Trophoblast cell (in vitro differentiated cells and primary cell): ENCODE measurements around the gene LIPM.

Experiments
- DNase-seq, 2 donors: peaks; one replicate each; pipeline ENCODE4 v3.0.0-alpha.2; 2016
- H2AFZ ChIP-seq: 2 replicates; pipeline ENCODE4 v1.6.1; 2013; ENCODE audit warnings: low read length, moderate library complexity, mild to moderate bottlenecking; ENCODE audit not compliant: insufficient read depth, poor library complexity
- H2AK5ac ChIP-seq: 2 replicates; pipeline ENCODE4 v1.6.1; 2013; ENCODE audit warnings: mild to moderate bottlenecking, low read length
- H2BK120ac ChIP-seq: 2 replicates; pipeline ENCODE4 v1.6.1; 2013; ENCODE audit warnings: low read length, mild to moderate bottlenecking, moderate library complexity; ENCODE audit not compliant: insufficient read depth, poor library complexity
- H2BK12ac ChIP-seq: 2 replicates; pipeline ENCODE4 v1.6.1; 2013; ENCODE audit warnings: mild to moderate bottlenecking, low read length, moderate library complexity
- H2BK5ac ChIP-seq: 2 replicates; pipeline ENCODE4 v1.6.1; 2013; ENCODE audit warnings: low read length, low read depth, moderate library complexity, mild to moderate bottlenecking; ENCODE audit not compliant: poor library complexity
- H3K14ac ChIP-seq: 2 replicates; pipeline ENCODE4 v1.6.1; 2013; ENCODE audit warnings: mild to moderate bottlenecking, low read length
- H3K18ac ChIP-seq: 2 replicates; pipeline ENCODE4 v1.6.1; 2013; ENCODE audit warnings: mild to moderate bottlenecking, low read length
- H3K23ac ChIP-seq: 2 replicates; pipeline ENCODE4 v1.6.1; 2013; ENCODE audit warnings: low read length
- H3K27ac ChIP-seq: 2 replicates; pipeline ENCODE4 v1.5.1; 2013; ENCODE audit warnings: low read depth, mild to moderate bottlenecking, inconsistent platforms, low read length, moderate library complexity
- H3K27me3 ChIP-seq: 2 replicates; pipeline ENCODE4 v1.6.1; 2013; ENCODE audit warnings: inconsistent platforms, mild to moderate bottlenecking, low read length, moderate library complexity; ENCODE audit not compliant: insufficient read depth
- H3K36me3 ChIP-seq, 2 experiments: 1 replicate in 1 of 2; 2 replicates in 1 of 2; pipeline ENCODE4 v1.6.1; 2013; ENCODE audit warnings: low read length in 2 of 2, mild to moderate bottlenecking in 2 of 2, moderate library complexity in 1 of 2; ENCODE audit not compliant: insufficient read depth in 2 of 2, control insufficient read depth in 1 of 2
- H3K4ac ChIP-seq: 2 replicates; pipeline ENCODE4 v1.6.1; 2013; ENCODE audit warnings: low read depth, mild to moderate bottlenecking, low read length, moderate library complexity
- H3K4me1 ChIP-seq, 2 experiments: 1 replicate in 1 of 2; 2 replicates in 1 of 2; pipeline ENCODE4 v1.6.1; 2013; ENCODE audit warnings: low read length in 2 of 2, mild to moderate bottlenecking in 2 of 2, moderate library complexity in 1 of 2; ENCODE audit not compliant: insufficient read depth in 2 of 2, control insufficient read depth in 1 of 2
- H3K4me2 ChIP-seq: 2 replicates; pipeline ENCODE4 v1.6.1; 2013; ENCODE audit warnings: inconsistent platforms, mild to moderate bottlenecking, low read length, moderate library complexity
- H3K4me3 ChIP-seq: 2 replicates; pipeline ENCODE4 v1.5.1; 2013; ENCODE audit warnings: mild to moderate bottlenecking, low read depth, low read length, inconsistent platforms
- H3K79me1 ChIP-seq: one replicate; pipeline ENCODE4 v1.6.1; 2013; ENCODE audit warnings: low read length
- H3K79me2 ChIP-seq: 2 replicates; pipeline ENCODE4 v1.6.1; 2013; ENCODE audit warnings: low read length, mild to moderate bottlenecking; ENCODE audit not compliant: control insufficient read depth, insufficient read depth, poor library complexity
- H3K9ac ChIP-seq: 2 replicates; pipeline ENCODE4 v1.6.1; 2013; ENCODE audit warnings: mild to moderate bottlenecking, low read length
- H3K9me3 ChIP-seq: 2 replicates; pipeline ENCODE4 v1.6.1; 2013; ENCODE audit warnings: low read depth, mild to moderate bottlenecking, control low read depth, inconsistent platforms, low read length; ENCODE audit not compliant: insufficient read depth
- H4K12ac ChIP-seq: 2 replicates; pipeline ENCODE4 v1.6.1; 2013; ENCODE audit warnings: low read depth, mild to moderate bottlenecking, low read length, moderate library complexity
- H4K8ac ChIP-seq: 2 replicates; pipeline ENCODE4 v1.6.1; 2013; ENCODE audit warnings: low read depth, mild to moderate bottlenecking, low read length, moderate library complexity
- H4K91ac ChIP-seq: one replicate; pipeline ENCODE4 v1.6.1; 2013; ENCODE audit warnings: low read depth, mild to moderate bottlenecking, low read length, moderate library complexity
- WGBS: extraction: QIAGEN DNeasy Blood & Tissue Kit; methylation state at CpG from one replicate; pipeline ENCODE4 v1.1.7; 2013; ENCODE audit warnings: missing lambda C conversion rate; ENCODE audit not compliant: insufficient read length, insufficient coverage; ENCODE audit errors: extremely low coverage; 5-methylcytosine and 5-hydroxymethylcytosine counted together

LIPM gene

GRCh38 chr10:88800152-88801125, 2.1 kb upstream of the LIPM start:
- Histone ChIP-seq H3K79me1 (no peaks in the 10 kb centered on the region), H3K79me2 (no peaks in the 10 kb centered on the region), H3K4ac (no peak overlapping the region), H3K18ac (no peak overlapping the region), H2AK5ac (no peak overlapping the region), H2AFZ (no peak overlapping the region), H3K9ac (no peak overlapping the region), H3K36me3 (no peaks in the 10 kb centered on the region), H3K4me3 (no peak overlapping the region), H3K4me2 (no peak overlapping the region), H4K12ac (no peak overlapping the region), H2BK5ac (no peak overlapping the region), H3K4me1 (no peaks in the 10 kb centered on the region), H2BK120ac (no peak overlapping the region), H3K23ac (no peak overlapping the region), H2BK12ac (no peak overlapping the region), H3K14ac (no peak overlapping the region), H3K27ac (no peak overlapping the region), H3K27me3 (no peaks in the 10 kb centered on the region), H3K9me3 (no peaks in the 10 kb centered on the region), H4K8ac (no peak overlapping the region), H4K91ac (no peak overlapping the region)
- DNase-seq = peak; percentile 69 to 87
- WGBS = no CpG with 5 or more reads among the region's 2 CpGs

- H3K9ac ChIP-seq = no peak overlapping the region
- H3K4ac ChIP-seq = no peak overlapping the region
- H3K18ac ChIP-seq = no peak overlapping the region
- H3K27me3 ChIP-seq = peaks cover 3% of the 10 kb centered on the region
- no peak overlapping the region for H2BK120ac ChIP-seq
- H3K27ac ChIP-seq = no peak overlapping the region
- DNase-seq = peak; percentile 10 to 85
- no peaks in the 10 kb centered on the region for H3K79me1 ChIP-seq
- H2AFZ ChIP-seq = no peak overlapping the region
- no peak overlapping the region for H3K4me3 ChIP-seq
- no peak overlapping the region for H3K4me2 ChIP-seq
- no peak overlapping the region for H2BK5ac ChIP-seq
- H3K9me3 ChIP-seq = no peaks in the 10 kb centered on the region
- H2AK5ac ChIP-seq = no peak overlapping the region
- no peak overlapping the region for H4K12ac ChIP-seq
- no peak overlapping the region for H4K91ac ChIP-seq
- H3K4me1 ChIP-seq = no peaks in the 10 kb centered on the region
- no peak overlapping the region for H3K14ac ChIP-seq
- H3K23ac ChIP-seq = no peak overlapping the region
- H3K36me3 ChIP-seq = no peaks in the 10 kb centered on the region
- no peaks in the 10 kb centered on the region for H3K79me2 ChIP-seq
- H2BK12ac ChIP-seq = no peak overlapping the region
- no peak overlapping the region for H4K8ac ChIP-seq
- no CpG with 5 or more reads among the region's 2 CpGs for WGBS
Measured at GRCh38 chr10:88803641-88804040, 1.1 kb downstream of the LIPM start.

- Histone ChIP-seq H2BK5ac (no peak overlapping the region), H2AFZ (no peak overlapping the region), H3K4me3 (no peak overlapping the region), H4K91ac (no peak overlapping the region), H3K4me2 (no peak overlapping the region), H3K79me1 (no peaks in the 10 kb centered on the region), H4K8ac (no peak overlapping the region), H4K12ac (no peak overlapping the region), H3K27ac (no peak overlapping the region), H2BK120ac (no peak overlapping the region), H3K18ac (no peak overlapping the region), H3K36me3 (no peaks in the 10 kb centered on the region), H3K9me3 (no peaks in the 10 kb centered on the region), H3K9ac (no peak overlapping the region), H3K23ac (no peak overlapping the region), H3K4me1 (no peaks in the 10 kb centered on the region), H2BK12ac (no peak overlapping the region), H2AK5ac (no peak overlapping the region), H3K79me2 (no peaks in the 10 kb centered on the region), H3K4ac (no peak overlapping the region), H3K14ac (no peak overlapping the region), H3K27me3 (peaks cover 3% of the 10 kb centered on the region)
- no peak for DNase-seq
- no CpG with 5 or more reads among the region's 6 CpGs for WGBS
Measured at GRCh38 chr10:88804083-88804812, 1.7 kb downstream of the LIPM start.

GRCh38 chr10:88805361-88805760, 2.8 kb downstream of the LIPM start:
- H3K23ac ChIP-seq = no peak overlapping the region
- 100% methylated on average over 1 of the region's 2 CpGs for WGBS
- H3K36me3 ChIP-seq = no peaks in the 10 kb centered on the region
- no peak overlapping the region for H2BK12ac ChIP-seq
- no peak for DNase-seq
- H3K14ac ChIP-seq = no peak overlapping the region
- H2AFZ ChIP-seq = no peak overlapping the region
- no peak overlapping the region for H4K8ac ChIP-seq
- H3K18ac ChIP-seq = no peak overlapping the region
- H3K79me2 ChIP-seq = no peaks in the 10 kb centered on the region
- H2AK5ac ChIP-seq = no peak overlapping the region
- H4K91ac ChIP-seq = no peak overlapping the region
- H3K27ac ChIP-seq = no peak overlapping the region
- no peak overlapping the region for H3K4me2 ChIP-seq
- no peak overlapping the region for H3K4ac ChIP-seq
- no peaks in the 10 kb centered on the region for H3K79me1 ChIP-seq
- no peak overlapping the region for H2BK5ac ChIP-seq
- no peak overlapping the region for H4K12ac ChIP-seq
- H3K9ac ChIP-seq = no peak overlapping the region
- no peaks in the 10 kb centered on the region for H3K9me3 ChIP-seq
- no peak overlapping the region for H2BK120ac ChIP-seq
- no peak overlapping the region for H3K4me3 ChIP-seq
- no peaks in the 10 kb centered on the region for H3K4me1 ChIP-seq
- peaks cover 3% of the 10 kb centered on the region for H3K27me3 ChIP-seq
